Rectal smooth muscle tissue (tissue), 1 donor: ENCODE measurements around the gene B4GALT1.
A peak's percentile ranks its signal among the peaks of the same experiment; 100 is the strongest.
"Not testable (repeated sequence)": the region's sequence is repeated elsewhere in the genome, so short reads cannot be mapped to it uniquely, and the experiment has no call there.

Source experiments
- H3K27ac ChIP-seq: one replicate; pipeline ENCODE4 v1.7.0; 2013; ENCODE audit warnings: low read depth, low read length, inconsistent platforms
- H3K27me3 ChIP-seq: one replicate; pipeline ENCODE4 v1.7.0; 2013; ENCODE audit warnings: low read length; ENCODE audit not compliant: control insufficient read depth, insufficient read depth
- H3K36me3 ChIP-seq: one replicate; pipeline ENCODE4 v1.7.0; 2013; ENCODE audit warnings: low read length; ENCODE audit not compliant: control insufficient read depth, insufficient read depth
- H3K4me1 ChIP-seq: one replicate; pipeline ENCODE4 v1.7.0; 2013; ENCODE audit warnings: low read length; ENCODE audit not compliant: control insufficient read depth, insufficient read depth
- H3K4me3 ChIP-seq: one replicate; pipeline ENCODE4 v1.7.0; 2013; ENCODE audit warnings: low read length
- H3K9ac ChIP-seq: one replicate; pipeline ENCODE4 v1.7.0; 2013; ENCODE audit warnings: low read length

The B4GALT1 gene

DNA sequence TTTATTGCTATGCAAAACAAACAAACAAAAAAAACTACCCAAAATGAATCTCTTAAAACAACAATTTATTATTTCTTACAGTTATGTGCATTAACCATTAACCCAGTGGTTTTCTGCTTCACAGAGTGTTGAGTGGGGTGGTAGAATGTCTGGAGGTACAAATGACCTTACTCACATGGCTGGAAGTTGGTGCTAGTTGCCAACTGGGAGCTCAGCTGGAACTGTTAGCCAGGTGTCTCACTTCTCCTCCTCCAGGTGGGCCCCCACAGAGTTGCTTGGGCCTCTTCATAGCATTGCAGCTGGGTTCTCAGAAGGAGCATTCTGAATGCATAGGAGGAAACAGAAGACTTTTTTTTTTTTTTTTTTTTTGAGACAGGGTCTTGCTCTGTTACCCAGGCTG lies 10.5 kb upstream of the B4GALT1 start:
- H3K27ac ChIP-seq, result no peak overlapping the region
- H3K9ac ChIP-seq, result no peak overlapping the region
- H3K27me3 ChIP-seq, result no peaks in the 10 kb centered on the region
- H3K4me1 ChIP-seq, result no peaks in the 10 kb centered on the region
- H3K4me3 ChIP-seq, result no peak overlapping the region
- no peaks in the 10 kb centered on the region for H3K36me3 ChIP-seq

DNA sequence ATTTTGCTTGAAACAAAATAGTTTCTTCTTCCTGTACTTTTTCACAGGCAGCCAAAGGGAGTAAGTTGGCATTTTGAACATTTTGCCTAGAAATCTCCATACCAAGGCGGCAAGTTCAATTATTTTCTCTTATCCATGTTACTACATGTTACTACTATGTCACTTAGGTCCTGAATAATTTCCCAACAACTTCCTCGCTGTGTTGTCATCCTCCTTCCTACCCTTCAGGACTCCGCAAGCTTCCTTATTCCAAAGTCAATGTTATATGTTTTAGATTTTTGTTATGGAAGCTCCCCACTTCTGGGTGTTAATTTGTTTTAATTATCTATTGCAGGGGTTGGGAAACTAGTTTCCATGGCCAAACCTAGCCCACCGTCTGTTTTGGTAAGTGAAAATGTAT lies 9.9 kb upstream of the B4GALT1 start:
- no peaks in the 10 kb centered on the region for H3K4me1 ChIP-seq
- H3K4me3 ChIP-seq, result no peak overlapping the region
- H3K27me3 ChIP-seq, result no peaks in the 10 kb centered on the region

DNA sequence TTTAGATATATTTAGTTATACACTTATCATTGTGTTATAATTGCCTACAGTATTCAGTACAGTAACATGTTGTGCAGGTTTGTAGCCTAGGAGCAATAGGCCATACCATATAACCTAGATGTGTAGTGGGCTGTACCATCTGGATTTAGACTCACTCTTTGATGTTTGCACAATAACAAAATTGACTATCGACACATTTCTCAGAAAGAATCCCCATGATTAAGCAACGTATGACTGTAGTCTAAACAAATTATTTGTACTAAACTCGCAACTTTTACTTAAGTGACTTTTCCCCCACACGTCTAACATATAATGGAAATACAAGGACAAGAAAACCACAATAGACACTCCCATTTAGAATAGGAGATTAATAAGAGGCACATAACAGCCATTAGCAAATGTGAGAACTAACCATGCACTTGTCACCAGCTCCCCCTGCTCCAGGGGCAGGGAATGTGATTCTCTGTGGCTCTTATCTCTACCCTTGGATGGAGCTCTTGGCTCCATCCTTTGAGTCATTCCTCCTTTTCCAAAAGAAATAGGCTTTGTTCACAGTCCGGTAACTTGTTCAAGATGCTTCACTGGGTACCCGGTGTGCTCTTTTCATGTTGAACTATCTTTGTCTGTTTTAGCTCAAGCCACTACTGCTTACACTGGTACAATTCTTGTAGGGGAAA lies 8.7 kb upstream of the B4GALT1 start:
- H3K9ac ChIP-seq, result no peak overlapping the region
- no peaks in the 10 kb centered on the region for H3K27me3 ChIP-seq
- no peak overlapping the region for H3K4me3 ChIP-seq
- H3K36me3 ChIP-seq, result no peaks in the 10 kb centered on the region
- no peak overlapping the region for H3K27ac ChIP-seq
- H3K4me1 ChIP-seq, result no peaks in the 10 kb centered on the region

More for the DNA sequence above, 9.9 kb upstream of the B4GALT1 start:
- Histone ChIP-seq H3K36me3 (no peaks in the 10 kb centered on the region), H3K27ac (no peak overlapping the region), H3K9ac (no peak overlapping the region)

DNA sequence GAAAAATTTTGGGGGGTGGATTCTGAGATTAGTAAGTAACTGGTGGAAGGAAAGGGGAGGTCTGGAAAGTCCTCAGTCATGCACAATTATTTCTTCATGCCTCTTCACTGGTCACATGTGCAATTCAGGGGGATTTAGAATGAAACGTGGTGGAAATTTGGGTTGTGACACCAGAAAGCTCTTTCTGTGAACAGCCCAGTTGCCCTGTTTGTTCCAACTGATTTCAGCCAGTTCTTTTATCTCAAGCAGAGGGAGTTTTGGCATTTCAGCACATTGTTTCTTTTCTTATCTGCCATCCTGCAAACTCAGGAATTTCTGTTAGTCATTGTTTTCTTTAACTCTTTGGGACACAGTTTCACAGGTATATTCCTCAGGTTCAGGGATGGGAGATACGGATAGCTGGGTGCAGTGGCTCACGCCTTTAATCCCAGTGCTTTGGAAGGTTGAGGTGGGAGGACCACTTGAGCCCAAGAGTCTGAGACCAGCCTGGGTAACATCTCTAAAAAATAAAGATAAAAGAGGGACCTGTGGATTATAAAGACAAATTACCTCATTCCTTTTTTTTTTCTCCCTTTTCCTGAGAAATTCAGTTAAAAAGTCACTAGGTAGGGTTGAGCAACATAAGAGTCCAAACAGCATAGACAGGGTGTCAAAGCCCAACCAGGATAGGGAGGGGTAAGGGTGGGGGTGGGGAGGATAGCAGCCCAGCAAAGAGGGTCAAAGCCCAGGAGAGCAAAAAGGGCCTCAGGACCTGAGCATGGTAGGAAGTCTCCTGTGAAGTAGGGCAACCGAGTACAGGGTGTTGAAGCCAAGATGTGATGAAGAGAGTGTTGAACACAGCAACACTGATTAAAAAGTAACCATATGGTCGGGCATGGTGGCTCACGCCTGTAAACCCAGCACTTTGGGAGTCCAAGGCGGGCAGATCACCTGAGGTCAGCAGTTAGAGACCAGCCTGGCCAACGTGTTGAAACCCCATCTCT lies 5.4 kb upstream of the B4GALT1 start:
- H3K36me3 ChIP-seq, result no peaks in the 10 kb centered on the region
- no peaks in the 10 kb centered on the region for H3K27me3 ChIP-seq
- H3K4me1 ChIP-seq, result no peaks in the 10 kb centered on the region
- H3K27ac ChIP-seq, result no peak overlapping the region
- H3K4me3 ChIP-seq, result no peak overlapping the region
- no peak overlapping the region for H3K9ac ChIP-seq

GRCh38 chr9:33170464-33171415 lies 3.6 kb upstream of the B4GALT1 start:
- Histone ChIP-seq H3K27me3 (no peaks in the 10 kb centered on the region), H3K9ac (no peak overlapping the region), H3K36me3 (no peaks in the 10 kb centered on the region), H3K27ac (no peak overlapping the region), H3K4me1 (no peaks in the 10 kb centered on the region), H3K4me3 (no peak overlapping the region)

- no peaks in the 10 kb centered on the region for H3K27me3 ChIP-seq
- H3K27ac ChIP-seq, result no peak overlapping the region
- no peak overlapping the region for H3K4me3 ChIP-seq
- H3K4me1 ChIP-seq, result no peaks in the 10 kb centered on the region
- H3K9ac ChIP-seq, result no peak overlapping the region
- H3K36me3 ChIP-seq, result no peaks in the 10 kb centered on the region
Observed at GRCh38 chr9:33168941-33169544, 1.9 kb upstream of the B4GALT1 start.

DNA sequence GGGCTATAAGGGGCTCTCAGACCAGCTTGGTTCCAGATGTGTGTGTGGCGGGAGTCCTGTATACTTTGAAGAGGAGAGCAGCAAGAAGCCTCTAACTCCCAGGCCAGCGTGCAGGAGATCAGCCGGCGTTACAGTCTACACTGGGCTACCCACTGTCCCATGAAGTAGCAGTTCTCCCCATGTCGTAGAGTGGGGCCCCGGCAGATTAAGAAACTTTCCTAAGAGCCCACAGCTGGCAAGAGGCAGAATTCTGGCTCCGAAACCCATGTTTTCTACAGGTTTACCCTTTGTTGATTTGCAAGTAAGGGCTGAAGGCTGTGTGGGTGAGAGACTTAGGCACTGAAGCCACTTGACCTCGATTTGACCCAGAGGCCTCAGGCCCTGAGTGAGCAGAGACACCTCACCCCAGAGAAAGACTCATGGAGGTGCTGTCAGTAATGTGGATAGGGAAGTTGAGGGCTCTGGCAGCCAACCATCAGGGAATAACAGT lies 881 bp upstream of the B4GALT1 start:
- Histone ChIP-seq H3K9ac (peak overlapping the region; percentile 51), H3K27me3 (no peaks in the 10 kb centered on the region), H3K4me1 (peaks cover 9% of the 10 kb centered on the region), H3K27ac (peak overlapping the region; percentile 80), H3K4me3 (peak overlapping the region; percentile 70), H3K36me3 (no peaks in the 10 kb centered on the region)

- Histone ChIP-seq H3K4me1 (peaks cover 18% of the 10 kb centered on the region), H3K27ac (peak overlapping the region; percentile 93), H3K36me3 (no peaks in the 10 kb centered on the region), H3K4me3 (peak overlapping the region; percentile 90), H3K27me3 (no peaks in the 10 kb centered on the region), H3K9ac (peak overlapping the region; percentile 73)
Observed at GRCh38 chr9:33166231-33167083, 679 bp downstream of the B4GALT1 start.

GRCh38 chr9:33165263-33166151 lies 1.6 kb downstream of the B4GALT1 start:
- Histone ChIP-seq H3K36me3 (no peaks in the 10 kb centered on the region), H3K4me1 (peaks cover 26% of the 10 kb centered on the region), H3K9ac (peak overlapping the region; percentile 66), H3K27me3 (no peaks in the 10 kb centered on the region), H3K27ac (peak overlapping the region; percentile 93), H3K4me3 (peak overlapping the region; percentile 90)

DNA sequence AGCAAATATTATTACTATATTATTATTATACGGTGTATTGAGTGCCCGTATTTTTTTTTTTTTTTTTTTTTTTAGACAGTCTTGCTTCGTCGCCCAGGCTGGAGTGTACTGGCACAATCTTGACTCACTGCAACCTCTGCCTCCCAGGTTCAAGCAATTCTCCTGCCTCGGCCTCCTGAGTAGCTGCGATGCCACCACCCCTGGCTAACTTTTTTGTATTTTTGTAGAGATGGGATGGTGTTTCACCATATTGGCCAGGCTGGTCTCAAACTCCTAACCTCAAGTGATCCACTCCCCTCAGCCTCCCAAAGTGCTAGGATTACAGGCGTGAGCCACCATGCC lies 2.2 kb downstream of the B4GALT1 start:
- not testable (repeated sequence) for H3K36me3 ChIP-seq, H3K9ac ChIP-seq, H3K27me3 ChIP-seq
- Histone ChIP-seq H3K4me3 (peak overlapping the region; percentile 90), H3K4me1 (peaks cover 32% of the 10 kb centered on the region), H3K27ac (peak overlapping the region; percentile 93)
